Measurements from ENCODE around the gene CACNA1G. TPM values are rescaled to one million over a fixed set of nuclear protein-coding genes. Genes with fewer than 3 reads are reported as not detected.

The CACNA1G gene
- total and polyA plus RNA-seq, 2 experiments from 2014 or later = 3.5 to 4.8 TPM

GRCh38 chr17:50551884-50552283 is 8.6 kb upstream of the CACNA1G start:
- Histone ChIP-seq H3K4me2 (no peak overlapping the region), H3K27ac (no peak overlapping the region), H3K9me2 (replicated peaks; ENCODE audit: insufficient read depth) (no peaks in the 10 kb centered on the region), H3K36me3 (replicated peaks; ENCODE audit: insufficient read depth, low read depth) (no peaks in the 10 kb centered on the region), H2AFZ (no peak overlapping the region), H3K79me2 (peaks cover 7% of the 10 kb centered on the region), H4K20me1 (ENCODE audit: insufficient read depth, poor library complexity, severe bottlenecking) (no peaks in the 10 kb centered on the region), H3K4me1 (ENCODE audit: insufficient read depth) (peaks cover 8% of the 10 kb centered on the region), H3K27me3 (no peaks in the 10 kb centered on the region), H3K9me3 (ENCODE audit: low read depth) (no peaks in the 10 kb centered on the region), H3K4me3 (no peak overlapping the region)
- TF ChIP-seq EZH2phosphoT487 (IDR thresholded peaks at IDR 0.05; ENCODE audit: low read depth, severe bottlenecking, unreplicated experiment) (no peak), CTCF (IDR thresholded peaks at IDR 0.05; ENCODE audit: poor library complexity) (no peak), EZH2 (IDR thresholded peaks at IDR 0.05; ENCODE audit: borderline replicate concordance) (no peak)
- DNase-seq (ENCODE audit: low spot score) = no peak
- 95% methylated on average over 11 of the region's 12 CpGs for WGBS (ENCODE audit: low lambda C conversion rate, missing lambda C conversion rate)

GRCh38 chr17:50554201-50554600 is 6.3 kb upstream of the CACNA1G start:
- Histone ChIP-seq H2AFZ (no peak overlapping the region), H4K20me1 (ENCODE audit: insufficient read depth, poor library complexity, severe bottlenecking) (no peaks in the 10 kb centered on the region), H3K4me2 (no peak overlapping the region), H3K27me3 (peaks cover 12% of the 10 kb centered on the region), H3K36me3 (replicated peaks; ENCODE audit: insufficient read depth, low read depth) (no peaks in the 10 kb centered on the region), H3K79me2 (no peaks in the 10 kb centered on the region), H3K4me3 (no peak overlapping the region), H3K9me3 (ENCODE audit: low read depth) (no peaks in the 10 kb centered on the region), H3K9me2 (replicated peaks; ENCODE audit: insufficient read depth) (no peaks in the 10 kb centered on the region), H3K4me1 (ENCODE audit: insufficient read depth) (peaks cover 7% of the 10 kb centered on the region), H3K27ac (no peak overlapping the region)
- DNase-seq (ENCODE audit: low spot score) = no peak
- TF ChIP-seq CTCF (IDR thresholded peaks at IDR 0.05; ENCODE audit: poor library complexity) (no peak), EZH2 (IDR thresholded peaks at IDR 0.05; ENCODE audit: borderline replicate concordance) (no peak), EZH2phosphoT487 (IDR thresholded peaks at IDR 0.05; ENCODE audit: low read depth, severe bottlenecking, unreplicated experiment) (no peak)
- 94% methylated on average over 17 of the region's 17 CpGs for WGBS (ENCODE audit: low lambda C conversion rate, missing lambda C conversion rate)

GRCh38 chr17:50556803-50557202 is 3.7 kb upstream of the CACNA1G start:
- no peaks in the 10 kb centered on the region for H3K79me2 ChIP-seq
- no peak overlapping the region for H3K27ac ChIP-seq
- no peaks in the 10 kb centered on the region for H3K9me2 ChIP-seq (replicated peaks; ENCODE audit: insufficient read depth)
- no peak for DNase-seq (ENCODE audit: low spot score)
- H3K4me1 ChIP-seq (ENCODE audit: insufficient read depth) = peaks cover 21% of the 10 kb centered on the region
- H4K20me1 ChIP-seq (ENCODE audit: insufficient read depth, poor library complexity, severe bottlenecking) = no peaks in the 10 kb centered on the region
- no peaks in the 10 kb centered on the region for H3K9me3 ChIP-seq (ENCODE audit: low read depth)
- WGBS (ENCODE audit: low lambda C conversion rate, missing lambda C conversion rate) = 70% methylated on average over 5 of the region's 5 CpGs
- peaks cover 28% of the 10 kb centered on the region for H3K27me3 ChIP-seq
- TF ChIP-seq CTCF (IDR thresholded peaks at IDR 0.05; ENCODE audit: poor library complexity) (no peak), EZH2phosphoT487 (IDR thresholded peaks at IDR 0.05; ENCODE audit: low read depth, severe bottlenecking, unreplicated experiment) (no peak), EZH2 (IDR thresholded peaks at IDR 0.05; ENCODE audit: borderline replicate concordance) (no peak)
- H3K36me3 ChIP-seq (replicated peaks; ENCODE audit: insufficient read depth, low read depth) = no peaks in the 10 kb centered on the region
- no peak overlapping the region for H3K4me2 ChIP-seq
- H2AFZ ChIP-seq = no peak overlapping the region
- H3K4me3 ChIP-seq = no peak overlapping the region

GRCh38 chr17:50557630-50558029 is 2.9 kb upstream of the CACNA1G start:
- TF ChIP-seq EZH2 (IDR thresholded peaks at IDR 0.05; ENCODE audit: borderline replicate concordance) (no peak), EZH2phosphoT487 (IDR thresholded peaks at IDR 0.05; ENCODE audit: low read depth, severe bottlenecking, unreplicated experiment) (no peak), CTCF (IDR thresholded peaks at IDR 0.05; ENCODE audit: poor library complexity) (no peak)
- Histone ChIP-seq H3K4me1 (ENCODE audit: insufficient read depth) (peaks cover 27% of the 10 kb centered on the region), H3K79me2 (no peaks in the 10 kb centered on the region), H4K20me1 (ENCODE audit: insufficient read depth, poor library complexity, severe bottlenecking) (no peaks in the 10 kb centered on the region), H3K4me2 (no peak overlapping the region), H2AFZ (no peak overlapping the region), H3K9me2 (replicated peaks; ENCODE audit: insufficient read depth) (no peaks in the 10 kb centered on the region), H3K27me3 (peaks cover 35% of the 10 kb centered on the region), H3K4me3 (no peak overlapping the region), H3K27ac (no peak overlapping the region), H3K36me3 (replicated peaks; ENCODE audit: insufficient read depth, low read depth) (no peaks in the 10 kb centered on the region), H3K9me3 (ENCODE audit: low read depth) (no peaks in the 10 kb centered on the region)
- DNase-seq (ENCODE audit: low spot score) = no peak
- WGBS (ENCODE audit: low lambda C conversion rate, missing lambda C conversion rate) = 82% methylated on average over 4 of the region's 4 CpGs

Measured in hepatocyte (in vitro differentiated cells).